Activated CD8-positive, alpha-beta memory T cell treated with anti-CD3 and anti-CD28 coated beads, Interleukin-2, amount 50 U/mL, for 24 hours (primary cell): Measurements from ENCODE around the gene B3GALT6.

Experiments
- DNase-seq: peaks from one replicate; pipeline ENCODE4 v3.0.0-alpha.2; 2020; ENCODE audit errors: extremely low read depth

Gene B3GALT6

GRCh38 chr1:1215881-1216605 lies 16.0 kb upstream of the B3GALT6 start:
- no peak for DNase-seq

- DNase-seq: no peak
Observed at GRCh38 chr1:1216770-1217620, 15.0 kb upstream of the B3GALT6 start.

GRCh38 chr1:1217621-1218523 lies 14.2 kb upstream of the B3GALT6 start:
- no peak for DNase-seq

DNA sequence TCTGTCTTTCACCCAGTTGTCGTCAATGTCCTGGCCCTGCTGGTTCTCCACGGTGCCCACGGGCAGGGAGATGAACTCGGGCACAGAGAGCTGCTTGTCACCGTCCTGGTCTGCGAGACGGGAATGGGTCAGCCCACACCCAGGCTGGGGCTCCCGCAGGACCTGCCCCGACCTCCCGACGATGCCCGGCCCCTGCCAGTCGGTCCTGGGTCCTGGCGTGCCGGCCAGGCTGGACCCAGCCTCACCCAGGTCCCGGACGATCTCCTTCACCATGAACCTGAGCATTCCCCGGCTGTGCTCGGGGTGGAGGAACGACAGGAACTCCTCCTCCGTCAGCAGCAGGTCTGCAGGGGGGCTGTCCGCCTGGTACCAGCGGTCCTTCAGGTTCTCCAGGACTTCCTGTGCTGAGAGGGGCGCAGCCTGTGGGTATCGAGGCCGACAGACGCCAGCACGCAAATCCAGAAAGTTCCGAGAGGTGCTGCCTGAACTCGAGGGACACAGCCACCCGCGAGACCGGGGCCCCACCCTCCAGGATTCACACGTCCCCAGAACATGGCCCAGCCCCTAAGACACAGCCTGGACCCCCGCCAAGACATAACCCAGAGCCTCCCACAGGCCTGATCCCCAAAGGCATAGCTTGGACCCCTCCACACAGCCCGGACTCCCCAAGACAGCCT lies 13.4 kb upstream of the B3GALT6 start:
- DNase-seq: no peak

DNA sequence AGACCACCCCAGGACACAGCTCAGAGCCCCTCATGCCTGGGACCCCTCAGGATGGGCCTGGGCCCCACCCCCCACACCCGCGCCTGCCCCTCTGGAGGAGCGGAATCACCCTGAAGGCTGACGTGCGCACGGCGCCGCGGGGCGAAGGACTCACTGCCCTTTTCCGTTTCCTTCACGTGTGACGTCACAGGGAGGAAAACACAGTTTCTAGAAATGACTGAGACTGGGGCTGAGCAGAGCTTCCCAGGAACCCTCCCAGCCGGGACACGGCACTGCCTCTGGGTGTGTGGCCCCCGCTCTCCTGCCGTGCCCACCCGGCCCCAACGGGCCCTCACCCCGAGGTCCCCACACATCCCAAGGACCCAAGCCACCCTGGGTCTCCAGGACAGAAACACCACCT lies 12.7 kb upstream of the B3GALT6 start:
- no peak for DNase-seq

GRCh38 chr1:1220197-1220596 lies 11.8 kb upstream of the B3GALT6 start:
- DNase-seq: no peak

- no peak for DNase-seq
Observed at GRCh38 chr1:1221887-1222574, 10.0 kb upstream of the B3GALT6 start.

- no peak for DNase-seq
Observed at GRCh38 chr1:1222575-1223225, 9.3 kb upstream of the B3GALT6 start.

DNA sequence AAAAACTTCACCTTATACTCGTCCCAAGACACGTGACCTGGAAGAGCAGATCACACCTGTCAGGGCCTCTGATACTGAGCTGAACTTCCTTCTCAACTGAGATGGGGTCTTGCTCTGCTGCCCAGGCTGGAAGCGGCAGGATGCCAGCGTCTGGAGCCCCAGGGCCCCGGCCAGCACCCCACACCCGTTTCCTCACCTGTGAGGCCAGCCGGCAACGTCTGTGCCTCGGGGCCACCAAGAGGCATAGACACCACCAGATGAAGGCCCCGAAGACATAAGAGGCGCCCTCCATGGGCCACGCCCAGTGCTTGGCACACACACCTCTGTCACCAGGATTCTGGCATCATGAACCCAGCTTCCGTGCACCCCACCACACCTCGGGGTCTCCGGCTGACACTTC lies 8.7 kb upstream of the B3GALT6 start:
- DNase-seq: no peak

- DNase-seq: no peak
Observed at GRCh38 chr1:1223891-1224290, 8.1 kb upstream of the B3GALT6 start.

- DNase-seq: no peak
Observed at GRCh38 chr1:1225238-1225845, 6.7 kb upstream of the B3GALT6 start.

DNA sequence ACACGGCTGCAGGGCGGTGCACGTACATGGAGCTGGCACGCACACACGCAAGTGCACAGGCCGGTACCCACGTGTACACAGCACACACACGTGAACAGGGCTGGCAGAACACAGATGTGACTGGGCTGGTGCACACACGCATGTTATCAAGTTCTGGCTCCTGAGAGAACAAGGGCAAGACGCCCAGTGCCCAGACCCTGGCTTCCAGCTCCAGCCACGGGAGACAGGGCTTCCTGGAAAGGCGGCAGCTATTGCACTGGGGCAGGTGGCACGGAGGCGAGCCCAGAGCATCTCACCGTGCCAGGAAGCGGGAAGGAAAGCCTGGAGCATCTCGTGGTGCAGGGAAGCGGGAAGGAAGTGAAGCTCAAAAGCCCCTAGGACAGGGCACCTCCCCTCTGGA lies 6.1 kb upstream of the B3GALT6 start:
- no peak for DNase-seq

DNA sequence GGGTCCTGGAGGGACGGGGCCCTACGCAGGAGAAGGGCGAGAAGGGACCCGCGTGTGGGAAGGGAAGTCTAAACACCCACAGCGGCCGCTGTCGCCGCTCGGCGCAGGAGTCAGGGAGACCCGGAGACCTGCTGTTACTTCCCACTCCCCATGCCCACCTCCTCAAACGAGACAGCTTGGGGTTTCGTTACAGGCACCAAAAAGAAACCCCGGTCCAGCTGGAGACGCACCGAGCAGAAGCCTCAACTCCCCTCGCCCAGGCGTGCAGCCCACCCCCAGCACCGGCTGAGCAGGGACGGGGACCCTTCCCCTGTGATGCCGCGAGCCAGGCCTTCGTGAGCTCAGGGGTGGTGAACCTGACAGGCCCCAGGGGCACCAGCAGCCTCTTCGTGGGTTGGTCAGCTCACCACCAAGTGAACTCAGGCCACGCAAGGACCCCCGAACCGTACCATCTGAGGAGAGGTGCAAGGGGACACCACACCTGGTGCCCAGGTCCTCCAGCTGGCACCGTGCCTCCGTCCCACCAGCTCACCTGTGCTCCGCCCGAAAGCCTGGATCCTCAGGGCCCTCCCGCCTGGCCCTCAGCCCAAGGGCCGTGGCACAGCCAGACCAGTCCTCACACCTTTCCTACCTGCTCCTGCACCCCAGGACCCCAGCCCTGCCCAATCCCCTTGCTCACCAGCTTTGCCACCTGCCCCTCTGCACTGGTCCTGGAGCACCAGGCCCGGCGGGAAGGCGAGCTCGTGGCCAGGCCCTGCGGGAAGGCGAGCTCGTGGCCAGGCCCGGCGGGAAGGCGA lies 5.3 kb upstream of the B3GALT6 start:
- no peak for DNase-seq

- DNase-seq: no peak
Observed at GRCh38 chr1:1227386-1227785, 4.7 kb upstream of the B3GALT6 start.

DNA sequence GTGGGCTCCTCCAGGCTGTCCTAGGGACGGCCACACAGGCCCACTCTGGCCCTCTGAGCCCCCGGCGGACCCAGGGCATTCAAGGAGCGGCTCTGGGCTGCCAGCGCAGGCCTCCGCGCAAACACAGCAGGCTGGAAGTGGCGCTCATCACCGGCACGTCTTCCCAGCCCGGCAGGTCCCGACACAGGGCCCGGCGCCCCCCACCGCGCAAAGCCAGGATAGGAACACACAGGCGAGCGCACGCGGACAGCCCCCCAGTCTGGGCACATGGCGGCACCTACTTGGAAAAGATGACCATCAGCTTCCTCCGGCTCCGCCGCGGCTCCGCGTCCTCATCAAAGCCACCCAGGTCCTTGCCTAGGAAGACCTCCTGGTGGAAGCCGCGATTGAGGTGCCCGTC lies 3.9 kb upstream of the B3GALT6 start:
- no peak for DNase-seq

GRCh38 chr1:1228596-1229321 lies 3.3 kb upstream of the B3GALT6 start:
- no peak for DNase-seq

DNA sequence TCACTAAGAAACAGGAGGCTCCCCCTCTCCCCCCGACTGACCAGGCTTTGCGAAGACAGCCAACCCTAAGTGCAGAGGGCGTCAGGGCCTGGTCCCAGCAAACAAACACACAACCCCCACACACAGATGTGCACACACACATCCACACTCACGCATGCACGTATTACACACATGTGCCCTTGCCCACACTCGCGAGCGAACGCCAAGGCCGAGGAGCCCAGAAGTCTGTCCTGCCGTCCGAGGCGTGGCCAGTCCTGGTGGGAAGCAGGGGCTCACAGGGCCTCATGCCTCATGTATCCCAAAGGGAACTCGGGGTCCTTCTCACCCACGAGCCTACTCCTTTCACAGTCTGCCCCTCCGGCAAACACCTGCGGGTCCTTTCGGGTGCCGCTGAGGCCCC lies 2.3 kb upstream of the B3GALT6 start:
- no peak for DNase-seq

- no peak for DNase-seq
Observed at GRCh38 chr1:1230656-1231399, 1.2 kb upstream of the B3GALT6 start.
